ENCODE measurements around the gene ANO2.

Gene ANO2

DNA sequence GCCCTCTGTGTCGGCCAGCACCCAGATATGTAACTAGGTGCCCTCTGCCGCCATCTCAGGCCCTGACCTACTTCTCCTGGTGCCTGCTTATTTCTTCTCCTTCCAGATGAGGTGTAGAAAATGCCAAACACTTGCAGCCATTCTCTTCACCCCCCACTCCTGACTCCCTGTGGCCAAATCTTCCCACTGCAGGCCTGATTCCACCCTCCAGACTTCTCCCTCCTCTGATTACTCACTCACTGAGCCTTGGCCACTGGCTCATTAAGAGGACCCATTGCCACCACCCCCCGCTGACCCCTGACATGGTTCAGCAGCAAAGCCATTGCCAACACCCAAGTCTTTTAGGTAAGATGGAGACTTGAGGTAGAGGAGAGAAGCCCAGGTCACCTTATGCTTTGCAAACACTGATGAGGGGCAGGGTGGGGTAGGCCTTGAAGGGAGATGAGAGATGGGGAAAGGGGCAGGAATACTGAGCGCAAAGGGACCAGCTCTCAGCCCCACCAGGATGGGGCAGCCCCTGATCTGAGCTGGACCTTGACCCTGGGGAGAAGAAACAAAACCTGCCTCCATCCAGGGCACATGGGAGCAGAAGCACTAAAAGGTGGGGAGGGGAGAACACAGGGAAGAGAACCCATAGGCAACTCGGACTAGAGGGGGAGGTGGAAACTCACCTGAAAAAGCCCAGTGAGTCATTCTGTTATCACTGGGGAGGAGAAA is 25.1 kb upstream of the ANO2 start:
- TF ChIP-seq, protein P1, sequence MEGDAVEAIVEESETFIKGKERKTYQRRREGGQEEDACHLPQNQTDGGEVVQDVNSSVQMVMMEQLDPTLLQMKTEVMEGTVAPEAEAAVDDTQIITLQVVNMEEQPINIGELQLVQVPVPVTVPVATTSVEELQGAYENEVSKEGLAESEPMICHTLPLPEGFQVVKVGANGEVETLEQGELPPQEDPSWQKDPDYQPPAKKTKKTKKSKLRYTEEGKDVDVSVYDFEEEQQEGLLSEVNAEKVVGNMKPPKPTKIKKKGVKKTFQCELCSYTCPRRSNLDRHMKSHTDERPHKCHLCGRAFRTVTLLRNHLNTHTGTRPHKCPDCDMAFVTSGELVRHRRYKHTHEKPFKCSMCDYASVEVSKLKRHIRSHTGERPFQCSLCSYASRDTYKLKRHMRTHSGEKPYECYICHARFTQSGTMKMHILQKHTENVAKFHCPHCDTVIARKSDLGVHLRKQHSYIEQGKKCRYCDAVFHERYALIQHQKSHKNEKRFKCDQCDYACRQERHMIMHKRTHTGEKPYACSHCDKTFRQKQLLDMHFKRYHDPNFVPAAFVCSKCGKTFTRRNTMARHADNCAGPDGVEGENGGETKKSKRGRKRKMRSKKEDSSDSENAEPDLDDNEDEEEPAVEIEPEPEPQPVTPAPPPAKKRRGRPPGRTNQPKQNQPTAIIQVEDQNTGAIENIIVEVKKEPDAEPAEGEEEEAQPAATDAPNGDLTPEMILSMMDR (IDR thresholded peaks at IDR 0.05; ENCODE audit: low read depth, low read length) = peak; percentile 21; the same call in 1 of the 2 replicates
- no peak overlapping the region for H3K4me3 ChIP-seq (ENCODE audit: low read depth, low read length)

DNA sequence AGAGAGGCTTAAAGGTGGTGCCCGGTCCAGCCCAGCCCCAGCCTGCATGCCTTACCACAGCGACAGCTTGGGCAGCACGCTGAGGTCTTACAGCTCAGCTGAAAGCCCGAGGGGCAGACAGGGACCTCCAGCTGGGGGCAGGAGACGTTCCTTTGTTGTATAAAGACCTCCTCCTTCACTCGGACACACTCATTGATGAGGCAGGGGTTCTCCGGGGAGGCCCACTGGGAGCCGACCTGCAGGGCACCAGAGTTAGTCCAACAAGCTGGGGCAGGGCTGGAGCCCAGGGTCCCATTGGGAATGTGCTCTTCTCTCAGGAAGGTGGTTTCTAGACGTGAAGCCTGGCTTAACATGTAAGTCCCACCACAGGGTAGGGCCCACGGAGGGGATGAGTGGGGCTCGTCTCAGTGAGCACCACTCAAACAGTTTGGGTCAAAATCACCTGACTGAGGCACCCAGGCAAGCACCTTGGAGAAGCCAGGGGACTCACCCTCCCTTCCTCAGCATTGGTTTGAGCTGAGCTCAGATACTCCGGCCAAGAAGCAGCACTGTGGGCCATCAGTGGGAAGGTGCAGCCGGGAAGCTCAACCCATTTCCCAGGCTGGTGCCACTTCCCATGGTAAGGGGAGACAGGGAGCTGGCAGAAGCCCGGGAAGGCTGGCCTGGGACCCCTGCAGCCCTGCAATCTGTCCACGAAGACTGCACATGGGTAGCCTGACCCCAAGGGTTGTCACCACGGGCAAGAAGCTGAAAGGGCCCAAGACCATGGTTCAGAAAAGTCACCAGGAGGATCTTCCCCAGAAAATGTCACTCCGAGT is 24.3 kb upstream of the ANO2 start:
- H3K4me3 ChIP-seq (ENCODE audit: low read depth, low read length) = no peak overlapping the region
- TF ChIP-seq, protein P1 (IDR thresholded peaks at IDR 0.05; ENCODE audit: low read depth, low read length) = no peak

DNA sequence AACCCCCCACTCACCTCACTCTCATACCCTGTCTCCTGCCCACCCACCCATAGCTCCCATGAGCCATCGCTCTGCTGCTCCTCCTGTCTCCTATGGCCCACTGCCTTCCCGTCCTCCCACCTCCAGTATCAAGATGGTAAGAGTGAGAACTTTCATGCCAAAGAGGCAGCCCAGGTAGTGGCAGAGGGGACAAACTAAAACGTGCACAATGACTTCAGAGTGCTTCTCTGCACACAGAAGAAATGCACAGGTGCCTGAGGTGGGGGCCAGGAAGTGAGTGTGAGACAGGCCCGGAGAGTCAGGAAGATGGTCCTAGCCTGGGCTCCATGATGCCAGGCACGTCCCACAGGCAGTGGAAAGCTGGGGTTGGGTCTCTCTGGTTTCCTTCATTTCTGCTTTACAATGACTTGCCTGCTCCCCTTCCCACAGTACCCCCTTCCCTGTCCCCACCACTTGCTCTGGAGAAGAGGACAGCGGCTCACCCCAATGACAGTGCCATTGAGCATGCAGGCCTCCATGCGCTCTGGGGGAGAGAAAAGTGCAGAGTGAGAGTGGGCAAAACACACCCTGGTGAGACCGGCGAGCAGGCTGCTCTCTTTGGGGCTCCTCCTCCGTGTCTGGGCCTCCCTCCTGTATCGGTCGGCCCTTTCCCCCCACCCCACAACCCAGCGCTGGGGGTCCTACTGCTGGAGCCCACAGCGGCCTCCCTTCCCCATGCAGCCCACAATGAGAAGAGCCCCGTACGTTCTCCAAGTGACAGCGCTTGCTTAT is 22.8 kb upstream of the ANO2 start:
- TF ChIP-seq, protein P1 (IDR thresholded peaks at IDR 0.05; ENCODE audit: low read depth, low read length) = no peak
- no peak overlapping the region for H3K4me3 ChIP-seq (ENCODE audit: low read depth, low read length)

DNA sequence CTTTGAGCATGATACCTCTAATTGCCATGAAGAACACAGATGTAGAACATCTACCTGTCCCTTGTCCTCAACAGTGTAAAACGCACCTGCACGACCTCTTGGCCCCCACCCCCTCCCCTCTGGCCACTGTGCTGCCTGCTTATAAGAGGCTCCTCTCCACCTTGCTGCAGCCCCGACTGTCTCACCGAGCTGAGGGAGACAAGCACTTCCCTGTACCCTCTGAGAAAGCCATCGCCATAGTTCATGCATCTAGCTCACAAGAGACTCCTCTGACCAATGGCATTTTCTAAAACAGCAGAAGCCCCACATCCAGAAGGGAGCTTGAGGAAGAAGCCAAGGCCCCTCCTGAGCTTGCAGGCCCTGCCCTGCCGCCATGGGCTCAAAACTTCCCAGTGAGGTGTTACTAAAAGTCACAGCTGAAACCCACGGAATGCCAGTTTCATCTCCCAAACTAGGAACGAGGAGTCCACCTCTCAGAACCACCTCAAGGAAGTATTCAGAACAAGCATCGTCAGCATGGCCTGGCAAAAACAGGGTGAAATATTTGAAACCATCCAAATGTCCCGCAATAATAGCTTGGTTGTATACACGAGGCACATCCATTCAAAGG is 21.5 kb upstream of the ANO2 start:
- TF ChIP-seq, protein P1 (IDR thresholded peaks at IDR 0.05; ENCODE audit: low read depth, low read length) = no peak

DNA sequence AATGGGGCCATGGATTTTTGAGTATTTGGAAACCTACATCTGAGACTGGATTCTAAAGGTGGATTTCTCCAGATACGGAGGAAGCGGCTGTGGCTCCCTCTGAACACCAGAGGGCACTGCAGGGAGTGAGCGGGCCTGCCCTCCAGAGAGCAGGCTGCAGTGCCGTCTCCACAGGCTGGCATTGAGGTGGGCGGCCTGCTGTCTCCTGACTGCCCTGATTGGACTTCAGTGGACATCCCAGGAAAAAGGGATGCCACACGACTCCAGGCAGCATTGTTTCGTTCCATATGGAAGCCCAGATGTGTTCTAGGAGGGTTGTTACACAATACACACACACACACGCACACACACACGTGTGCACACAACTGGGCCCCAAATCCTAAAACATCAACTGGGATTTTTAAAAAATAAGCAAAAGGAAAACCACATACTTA is 20.9 kb upstream of the ANO2 start:
- no peak overlapping the region for H3K4me3 ChIP-seq (ENCODE audit: low read depth, low read length)
- TF ChIP-seq, protein P1 (IDR thresholded peaks at IDR 0.05; ENCODE audit: low read depth, low read length) = peak; percentile 89

More for the DNA sequence above, 21.5 kb upstream of the ANO2 start:
- H3K4me3 ChIP-seq (ENCODE audit: low read depth, low read length) = no peak overlapping the region

DNA sequence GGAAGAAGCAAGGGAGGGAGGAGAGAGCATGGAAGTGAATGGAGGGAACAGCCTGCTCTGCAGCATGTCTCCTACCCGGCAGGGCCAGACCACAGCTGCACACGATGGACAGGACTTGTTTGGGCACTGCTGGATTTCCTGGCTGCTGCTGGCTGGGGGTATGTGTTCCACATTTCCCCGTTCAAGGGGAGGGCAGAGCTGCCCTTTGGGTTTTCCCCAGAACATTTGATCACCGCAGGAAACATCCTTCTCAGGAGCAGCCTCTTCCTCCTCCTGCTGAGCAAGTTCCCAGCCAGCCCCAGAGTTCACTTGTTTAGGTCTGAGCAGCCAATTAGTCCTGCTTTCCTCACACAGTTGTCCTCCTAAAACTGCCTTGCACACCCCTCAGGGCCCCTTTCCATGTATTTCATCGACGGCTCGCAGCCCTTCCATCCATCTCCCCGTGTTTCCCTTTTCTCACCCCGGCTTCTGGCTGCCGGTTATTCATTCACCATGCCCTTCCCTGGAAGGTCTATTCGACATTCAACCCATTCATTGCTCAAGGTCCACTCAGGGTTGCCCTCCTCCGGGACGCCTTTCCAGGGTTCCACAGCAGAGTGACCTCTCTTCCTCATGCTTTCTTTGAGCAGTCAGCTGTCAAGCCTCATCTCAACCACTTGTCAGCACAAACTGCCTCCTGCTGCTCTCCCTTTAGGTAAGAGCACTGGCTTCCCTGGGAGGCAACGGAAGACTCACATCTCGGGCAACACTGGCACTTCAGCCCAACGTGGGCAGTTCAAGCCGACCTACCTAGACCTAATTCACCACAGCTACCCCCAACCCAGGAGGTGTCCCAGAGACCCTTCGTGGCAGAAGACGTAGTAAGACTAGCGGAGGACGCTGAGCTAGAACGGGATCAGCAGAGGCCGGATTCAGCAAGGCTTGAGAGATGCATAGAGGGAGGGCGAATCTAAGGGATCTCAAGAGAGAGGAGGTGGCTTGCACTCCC is 20.1 kb upstream of the ANO2 start:
- TF ChIP-seq, protein P1 (IDR thresholded peaks at IDR 0.05; ENCODE audit: low read depth, low read length) = 0 out of 2 replicates have a peak, but pooled peaks have one; percentile 11
- H3K4me3 ChIP-seq (ENCODE audit: low read depth, low read length) = no peak overlapping the region
